ENCODE measurements around the gene FAXC.
"Not testable (repeated sequence)": the region's sequence is repeated elsewhere in the genome, so short reads cannot be mapped to it uniquely, and the experiment has no call there.

The FAXC gene

DNA sequence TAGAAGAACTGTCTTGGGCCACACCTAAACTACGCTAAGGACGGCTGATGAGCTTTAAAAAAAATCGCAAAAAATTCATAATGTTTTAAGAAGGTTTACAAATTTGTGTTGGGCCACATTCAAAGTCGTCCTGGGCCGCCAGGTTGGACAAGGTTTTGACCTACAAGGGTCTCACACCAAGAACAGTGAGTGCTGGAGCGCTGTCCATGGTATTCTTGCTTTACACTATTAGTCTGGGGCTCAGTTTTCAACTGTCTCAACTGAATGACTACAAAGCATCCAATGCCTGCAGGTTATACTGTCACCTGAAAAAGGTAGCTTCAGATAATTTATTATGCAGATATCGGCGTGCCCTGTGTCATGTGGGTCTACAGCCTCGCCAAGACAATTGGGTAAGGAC is 3.7 kb upstream of the FAXC start:
- no peak for DNase-seq
- TF ChIP-seq POLR2A (IDR thresholded peaks at IDR 0.05; ENCODE audit: low read length) = no peak
- TF ChIP-seq GATA1 (IDR thresholded peaks at IDR 0.05; ENCODE audit: low read depth, low read length) = no peak

DNA sequence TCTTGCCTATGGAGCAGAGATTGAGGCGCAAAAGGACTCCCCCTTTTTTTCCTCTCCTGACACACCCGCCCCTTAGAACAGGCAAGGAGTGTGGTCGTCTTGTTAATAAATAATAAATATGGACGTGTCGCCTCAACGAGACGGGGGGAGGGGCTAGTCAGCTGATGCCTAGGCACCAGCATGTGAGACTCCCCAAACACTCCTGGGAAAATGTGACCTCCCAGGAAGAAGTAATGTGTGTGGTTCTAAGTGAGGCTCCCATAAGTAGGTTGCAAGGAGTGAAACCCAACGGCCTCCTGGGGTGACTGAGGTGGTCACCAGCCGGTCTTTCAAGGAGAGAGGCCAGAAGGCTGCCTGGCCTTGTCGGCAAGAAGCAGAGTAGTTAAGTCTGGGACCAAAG is 1.1 kb upstream of the FAXC start:
- TF ChIP-seq GATA1 (IDR thresholded peaks at IDR 0.05; ENCODE audit: low read depth, low read length) (no peak), POLR2A (IDR thresholded peaks at IDR 0.05; ENCODE audit: low read length) (no peak)
- DNase-seq = no peak

DNA sequence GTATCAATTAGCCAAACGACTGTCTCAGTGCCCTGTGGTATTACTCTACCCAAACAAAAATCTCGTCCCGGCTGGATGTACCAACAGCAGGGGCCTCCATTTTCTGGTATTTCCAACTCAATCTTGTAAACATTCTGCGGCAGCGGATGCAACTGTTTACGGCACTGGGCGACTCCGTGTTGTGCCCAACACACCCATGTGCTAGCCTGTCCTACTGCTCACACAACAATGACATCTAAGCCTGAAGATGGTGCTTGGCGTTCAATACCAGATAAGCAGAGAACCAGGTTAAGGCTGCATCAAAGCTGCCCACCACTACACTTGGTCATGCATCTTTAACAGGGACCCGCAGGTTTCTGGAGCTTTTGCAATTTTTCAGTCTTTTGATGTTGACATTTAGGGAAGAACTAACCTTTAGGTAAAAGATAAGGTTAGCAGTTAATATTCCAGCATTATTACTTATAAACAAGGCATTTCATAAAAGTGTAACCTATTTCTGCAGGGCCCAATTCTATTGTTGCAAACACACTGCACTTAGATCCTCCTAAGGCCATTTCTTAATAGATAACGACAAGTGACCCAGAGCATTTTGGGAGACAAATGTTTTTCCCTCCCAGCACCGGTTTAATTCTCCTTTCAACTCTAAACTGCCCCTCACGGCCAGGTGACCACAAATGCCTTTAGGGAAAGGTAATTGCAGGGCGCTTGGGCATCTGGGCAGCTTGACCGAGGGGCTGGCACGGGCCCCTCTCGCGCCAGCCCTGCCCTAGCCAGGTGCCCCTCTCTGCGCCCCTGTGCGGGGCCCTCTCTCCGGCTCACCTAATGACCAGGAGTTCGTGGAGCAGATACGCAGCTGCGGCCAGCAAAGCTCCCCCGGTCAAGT is 945 bp downstream of the FAXC start:
- no peak for TF ChIP-seq GATA1 (IDR thresholded peaks at IDR 0.05; ENCODE audit: low read depth, low read length)
- no peak for DNase-seq

DNA sequence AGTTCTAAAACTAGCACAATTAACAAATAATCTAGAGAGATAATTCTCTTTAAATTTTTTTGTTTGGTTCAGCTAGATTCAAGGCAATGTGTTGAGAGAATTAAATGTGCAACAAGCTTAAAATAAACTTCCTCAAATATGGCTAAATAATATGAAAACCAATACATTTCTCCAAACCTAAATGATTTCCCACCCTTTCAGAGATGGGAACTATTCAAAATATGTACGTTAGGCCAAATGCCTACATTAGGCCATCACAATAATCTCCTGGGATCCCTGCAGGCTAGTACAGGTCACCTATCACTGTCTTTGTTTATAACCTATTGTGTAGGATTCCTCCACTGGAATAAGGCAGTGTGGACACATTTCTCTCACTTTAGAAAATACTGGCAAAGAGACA is 1.7 kb downstream of the FAXC start:
- no peak for TF ChIP-seq POLR2A (IDR thresholded peaks at IDR 0.05; ENCODE audit: low read length)
- TF ChIP-seq GATA1 (IDR thresholded peaks at IDR 0.05; ENCODE audit: low read depth, low read length) = no peak

DNA sequence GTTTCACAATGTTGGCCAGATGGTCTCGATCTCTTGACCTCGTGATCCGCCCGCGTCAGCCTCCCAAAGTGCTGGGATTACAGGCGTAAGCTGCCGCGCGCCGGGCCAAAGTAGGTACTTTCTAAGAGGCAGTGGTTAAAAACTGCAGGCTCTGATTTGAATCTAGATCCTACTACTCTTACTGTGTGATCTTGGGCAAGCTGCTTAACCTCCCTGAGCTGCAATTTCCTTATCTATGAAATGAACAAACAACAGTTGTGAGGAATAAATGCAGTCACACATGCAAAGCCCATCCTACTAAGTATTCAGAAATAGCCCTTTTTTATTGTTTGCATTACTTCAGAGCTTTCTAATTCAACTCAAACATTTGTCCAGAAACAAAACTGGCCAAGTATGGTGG is 2.9 kb downstream of the FAXC start:
- no peak for DNase-seq
- TF ChIP-seq GATA1 (IDR thresholded peaks at IDR 0.05; ENCODE audit: low read depth, low read length) = no peak
- no peak for TF ChIP-seq POLR2A (IDR thresholded peaks at IDR 0.05; ENCODE audit: low read length)

More for the DNA sequence above, 1.7 kb downstream of the FAXC start:
- no peak for DNase-seq

GRCh38 chr6:99345164-99345563 is 4.3 kb downstream of the FAXC start:
- TF ChIP-seq POLR2A (IDR thresholded peaks at IDR 0.05; ENCODE audit: low read length) = no peak
- TF ChIP-seq GATA1 (IDR thresholded peaks at IDR 0.05; ENCODE audit: low read depth, low read length) = no peak
- no peak for DNase-seq

GRCh38 chr6:99344289-99344688 is 5.2 kb downstream of the FAXC start:
- no peak for TF ChIP-seq POLR2A (IDR thresholded peaks at IDR 0.05; ENCODE audit: low read length)
- TF ChIP-seq GATA1 (IDR thresholded peaks at IDR 0.05; ENCODE audit: low read depth, low read length) = no peak
- DNase-seq = no peak

GRCh38 chr6:99341862-99342455 is 7.5 kb downstream of the FAXC start:
- TF ChIP-seq GATA1 (IDR thresholded peaks at IDR 0.05; ENCODE audit: low read depth, low read length) = no peak
- TF ChIP-seq POLR2A (IDR thresholded peaks at IDR 0.05; ENCODE audit: low read length) = no peak
- no peak for DNase-seq

- no peak for TF ChIP-seq POLR2A (IDR thresholded peaks at IDR 0.05; ENCODE audit: low read length)
- no peak for TF ChIP-seq GATA1 (IDR thresholded peaks at IDR 0.05; ENCODE audit: low read depth, low read length)
- DNase-seq = no peak
These were observed 11.3 kb downstream of the FAXC start for GRCh38 chr6:99338188-99338587.

GRCh38 chr6:99335298-99335697 is 14.2 kb downstream of the FAXC start:
- DNase-seq = not testable (repeated sequence)

DNA sequence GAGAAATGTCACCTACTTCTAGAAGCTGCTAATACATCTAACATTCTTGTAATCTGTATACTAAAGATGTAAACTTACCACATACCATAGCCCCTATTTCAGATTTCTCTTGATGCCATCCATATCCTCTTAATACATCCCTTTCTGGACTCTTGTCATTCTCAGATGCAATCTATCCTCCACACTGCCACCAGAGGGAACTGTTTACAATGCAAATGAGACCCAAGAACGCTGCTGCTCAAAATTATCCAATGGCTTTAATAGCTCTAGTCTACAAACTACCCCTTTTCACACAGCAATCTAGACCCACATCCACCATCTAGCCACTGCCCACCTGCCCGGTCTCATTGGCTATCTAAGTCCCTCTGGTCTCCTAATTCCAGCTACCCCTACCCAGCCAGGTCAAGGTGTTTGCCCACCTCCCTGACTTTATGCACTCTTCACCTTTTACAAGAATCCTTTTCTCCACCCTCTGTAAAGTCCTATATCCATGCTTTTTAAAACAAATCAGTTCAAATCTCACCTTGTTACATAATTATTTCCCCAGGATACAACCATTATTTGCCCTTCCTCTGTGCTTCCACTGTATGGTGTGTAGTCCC is 14.8 kb downstream of the FAXC start:
- peak; percentile 46 to 48 for DNase-seq
- TF ChIP-seq GATA1 (IDR thresholded peaks at IDR 0.05; ENCODE audit: low read depth, low read length) = no peak
- TF ChIP-seq POLR2A (IDR thresholded peaks at IDR 0.05; ENCODE audit: low read length) = no peak

- DNase-seq = no peak
These were observed 16.4 kb downstream of the FAXC start for GRCh38 chr6:99333068-99333467.

DNA sequence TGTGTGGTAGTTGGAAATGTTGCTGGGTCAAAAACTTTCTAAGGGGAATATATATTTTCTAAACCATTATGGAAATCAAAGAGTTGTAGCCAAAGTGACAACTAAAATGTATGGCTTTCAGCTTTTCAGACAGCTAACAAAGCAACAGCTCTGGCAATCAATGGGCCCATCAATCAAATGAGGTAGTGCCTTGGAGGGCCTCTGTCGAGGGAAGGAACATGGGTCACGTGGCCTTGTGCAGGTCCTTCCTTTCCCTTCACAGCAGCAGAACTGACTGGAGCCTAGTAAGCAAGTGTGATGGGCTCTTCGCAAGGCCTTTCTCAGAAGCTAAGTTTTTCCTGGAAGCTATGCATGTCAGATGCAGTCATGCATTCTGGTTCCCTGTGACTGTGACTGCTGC is 17.9 kb downstream of the FAXC start:
- no peak for DNase-seq
- TF ChIP-seq POLR2A (IDR thresholded peaks at IDR 0.05; ENCODE audit: low read length) (no peak), GATA1 (IDR thresholded peaks at IDR 0.05; ENCODE audit: low read depth, low read length) (no peak)

More at GRCh38 chr6:99333068-99333467, 16.4 kb downstream of the FAXC start:
- TF ChIP-seq GATA1 (IDR thresholded peaks at IDR 0.05; ENCODE audit: low read depth, low read length) (no peak), POLR2A (IDR thresholded peaks at IDR 0.05; ENCODE audit: low read length) (no peak)

- DNase-seq = peak; percentile 70 to 80
- TF ChIP-seq GATA1 (IDR thresholded peaks at IDR 0.05; ENCODE audit: low read depth, low read length) = no peak
- no peak for TF ChIP-seq POLR2A (IDR thresholded peaks at IDR 0.05; ENCODE audit: low read length)
These were observed 19.3 kb downstream of the FAXC start for GRCh38 chr6:99330159-99330558.

- DNase-seq = no peak
These were observed 24.5 kb downstream of the FAXC start for GRCh38 chr6:99324996-99325395.

More at GRCh38 chr6:99324996-99325395, 24.5 kb downstream of the FAXC start:
- TF ChIP-seq GATA1 (IDR thresholded peaks at IDR 0.05; ENCODE audit: low read depth, low read length) (no peak), POLR2A (IDR thresholded peaks at IDR 0.05; ENCODE audit: low read length) (no peak)
